Sigmoid colon (tissue), 4 donors: ENCODE results near the gene SWT1.

Source experiments
- CTCF ChIP-seq, 4 experiments: fragments of 450-650 bp in 3 of 4; fragments of 200-600 bp in 1 of 4; IDR thresholded peaks; one replicate each; pipeline ENCODE4 v1.5.1; 2016 to 2019; ENCODE audit warnings: antibody characterized with exemption in 4 of 4, mild to moderate bottlenecking in 3 of 4, moderate library complexity in 2 of 4
- POLR2A ChIP-seq, 2 donors: fragments of 450-650 bp; IDR thresholded peaks; one replicate each; pipeline ENCODE4 v1.6.1; 2016; ENCODE audit warnings: antibody characterized with exemption in 2 of 2, mild to moderate bottlenecking in 2 of 2, moderate library complexity in 2 of 2
- POLR2AphosphoS5 ChIP-seq, 4 donors: sonication (generic); formaldehyde crosslinking; IDR thresholded peaks; one replicate each; pipeline ENCODE4 v1.6.1; 2017; ENCODE audit warnings: antibody characterized with exemption in 4 of 4

DNA sequence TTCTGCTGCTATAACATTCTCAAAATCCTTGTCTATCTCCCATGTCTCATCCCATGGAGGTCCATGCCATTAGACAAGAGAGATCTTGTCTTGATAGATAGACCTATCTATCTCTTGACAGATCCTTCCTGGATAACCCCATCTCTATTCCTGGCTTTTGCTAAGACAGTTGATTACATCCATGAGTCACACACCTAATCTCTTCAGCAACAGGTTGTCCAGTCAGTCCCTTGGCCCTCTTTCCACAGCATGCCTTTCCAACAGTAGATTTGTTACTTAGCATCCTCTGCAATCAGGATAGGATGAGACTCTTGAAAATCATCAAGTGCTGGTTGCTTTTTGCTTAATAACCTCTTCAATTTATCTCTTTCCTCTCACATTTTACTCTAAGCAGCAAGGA, 46.8 kb upstream of the SWT1 start:
- no peak for TF ChIP-seq CTCF (IDR thresholded peaks at IDR 0.05)
- TF ChIP-seq POLR2A (IDR thresholded peaks at IDR 0.05) = no peak
- TF ChIP-seq POLR2AphosphoS5 (IDR thresholded peaks at IDR 0.05) = no peak
